IMR-90 (cell line): ENCODE measurements around the gene FAM78A. TPM values are rescaled to one million over a fixed set of nuclear protein-coding genes. Genes with fewer than 3 reads are reported as not detected.

Source experiments
- ATAC-seq: fragments of 200-7000 bp; cut with Tn5 transposase; 2 replicates; pipeline ENCODE4 v1.9.1; 2020; ENCODE audit warnings: low read depth, mild to moderate bottlenecking, moderate library complexity
- BruUV-seq: library from RNA; stranded (reverse); fragments of 400-500 nt; replicated peaks from 2 replicates; lab custom pipeline; 2021; lab: Mats Ljungman, UMichigan
- CTCF ChIA-PET: fragments of 300-600 bp; formaldehyde crosslinking; extraction: SDS; loops from one replicate; lab custom pipeline; 2021; ENCODE audit warnings: antibody characterized with exemption; lab: Yijun Ruan, JAX
- POLR2A ChIA-PET: fragments of 300-600 bp; sonication (Branson Sonifier 250); formaldehyde crosslinking; loops from one replicate; lab custom pipeline; 2022; ENCODE audit warnings: antibody characterized with exemption; ENCODE audit not compliant: unreplicated experiment; lab: Charles Lee
- DNase-seq: peaks from one replicate; pipeline ENCODE4 v3.0.0; 2013
- H2AFZ ChIP-seq: replicated peaks from 2 replicates; pipeline ENCODE3; 2013; ENCODE audit warnings: low read length, mild to moderate bottlenecking; ENCODE audit not compliant: poor library complexity
- H2AK5ac ChIP-seq: 2 replicates; pipeline ENCODE4 v1.6.1; 2013; ENCODE audit warnings: low read depth, low read length, inconsistent platforms
- H2AK9ac ChIP-seq: replicated peaks from 2 replicates; pipeline ENCODE3; 2013; ENCODE audit warnings: mild to moderate bottlenecking, low read depth, low read length, moderate library complexity; ENCODE audit not compliant: poor library complexity
- H2BK120ac ChIP-seq: 2 replicates; pipeline ENCODE4 v1.6.1; 2013; ENCODE audit warnings: low read depth, low read length, inconsistent platforms
- H2BK15ac ChIP-seq: 3 replicates; pipeline ENCODE4 v1.6.1; 2013; ENCODE audit warnings: low read depth, low read length, inconsistent platforms
- H2BK20ac ChIP-seq: 2 replicates; pipeline ENCODE4 v1.6.1; 2013; ENCODE audit warnings: low read depth, mild to moderate bottlenecking, inconsistent platforms, low read length, moderate library complexity
- H2BK5ac ChIP-seq: 2 replicates; pipeline ENCODE4 v1.6.1; 2013; ENCODE audit warnings: mild to moderate bottlenecking, low read depth, low read length, inconsistent platforms; ENCODE audit not compliant: poor library complexity, severe bottlenecking
- H3K14ac ChIP-seq: replicated peaks from 2 replicates; pipeline ENCODE4 v1.6.1; 2013; ENCODE audit warnings: low read depth, low read length, inconsistent platforms
- H3K18ac ChIP-seq: 2 replicates; pipeline ENCODE4 v1.6.1; 2013; ENCODE audit warnings: low read depth, low read length, control low read depth
- H3K23ac ChIP-seq: 2 replicates; pipeline ENCODE4 v1.6.1; 2013; ENCODE audit warnings: low read depth, low read length, inconsistent platforms
- H3K27ac ChIP-seq: 2 replicates; pipeline ENCODE4 v1.5.1; 2013; ENCODE audit warnings: mild to moderate bottlenecking, control low read depth, low read length; ENCODE audit not compliant: insufficient read depth
- H3K27me3 ChIP-seq: 2 replicates; pipeline ENCODE4 v1.6.1; 2013; ENCODE audit warnings: low read length; ENCODE audit not compliant: control insufficient read depth, insufficient read depth
- H3K36me3 ChIP-seq: 2 replicates; pipeline ENCODE4 v1.6.1; 2013; ENCODE audit warnings: low read length, mixed read lengths; ENCODE audit not compliant: control insufficient read depth, insufficient read depth
- H3K4ac ChIP-seq: 2 replicates; pipeline ENCODE4 v1.6.1; 2013; ENCODE audit warnings: low read depth, low read length, inconsistent platforms
- H3K4me1 ChIP-seq: 2 replicates; pipeline ENCODE4 v1.6.1; 2013; ENCODE audit warnings: low read length, mixed read lengths; ENCODE audit not compliant: control insufficient read depth, insufficient read depth
- H3K4me2 ChIP-seq: 2 replicates; pipeline ENCODE4 v1.6.1; 2013; ENCODE audit warnings: low read depth, mild to moderate bottlenecking, control low read depth, low read length, moderate library complexity
- H3K4me3 ChIP-seq: 2 replicates; pipeline ENCODE4 v1.5.1; 2013; ENCODE audit warnings: low read depth, mild to moderate bottlenecking, control low read depth, low read length, moderate library complexity; ENCODE audit not compliant: insufficient read depth
- H3K56ac ChIP-seq: 2 replicates; pipeline ENCODE4 v1.6.1; 2013; ENCODE audit warnings: low read length, inconsistent platforms; ENCODE audit not compliant: insufficient read depth; ENCODE audit errors: extremely low read depth
- H3K79me1 ChIP-seq, 2 experiments: 2 replicates each; pipeline ENCODE4 v1.6.1; 2013; ENCODE audit warnings: low read length in 2 of 2, inconsistent platforms in 1 of 2, low read depth in 1 of 2
- H3K9ac ChIP-seq: 2 replicates; pipeline ENCODE4 v1.6.1; 2013; ENCODE audit warnings: low read depth, low read length, control low read depth
- H3K9me1 ChIP-seq: 2 replicates; pipeline ENCODE4 v1.6.1; 2013; ENCODE audit warnings: low read length, inconsistent platforms; ENCODE audit not compliant: insufficient read depth
- H3K9me3 ChIP-seq: 2 replicates; pipeline ENCODE4 v1.6.1; 2013; ENCODE audit warnings: low read length; ENCODE audit not compliant: control insufficient read depth, insufficient read depth
- H4K20me1 ChIP-seq: 2 replicates; pipeline ENCODE4 v1.6.1; 2013; ENCODE audit warnings: low read length, inconsistent platforms; ENCODE audit not compliant: insufficient read depth
- H4K5ac ChIP-seq: 2 replicates; pipeline ENCODE4 v1.6.1; 2013; ENCODE audit warnings: mild to moderate bottlenecking, low read depth, low read length, control low read depth
- H4K8ac ChIP-seq, 2 experiments: 2 replicates each; pipeline ENCODE4 v1.6.1; 2013; ENCODE audit warnings: low read depth in 2 of 2, low read length in 2 of 2, control low read depth in 1 of 2, inconsistent platforms in 1 of 2
- H4K91ac ChIP-seq: 2 replicates; pipeline ENCODE4 v1.6.1; 2013; ENCODE audit warnings: low read depth, low read length, inconsistent platforms; ENCODE audit not compliant: insufficient read depth
- CEBPB ChIP-seq: IDR thresholded peaks from 2 replicates; pipeline ENCODE4 v1.6.1; 2012; ENCODE audit warnings: low read depth, low read length, improper control_type of control experiment
- CHD1 ChIP-seq: IDR thresholded peaks from 2 replicates; pipeline ENCODE4 v1.6.1; 2012; ENCODE audit warnings: low read depth, low read length, improper control_type of control experiment
- FOS ChIP-seq: fragments of 150-350 bp; IDR thresholded peaks from 2 replicates; pipeline ENCODE4 v1.6.1; 2016; ENCODE audit warnings: low read depth, low read length
- MAFK ChIP-seq: IDR thresholded peaks from 2 replicates; pipeline ENCODE4 v1.6.1; 2012; ENCODE audit warnings: low read depth, low read length, improper control_type of control experiment
- NFE2L2 ChIP-seq: fragments of 150-350 bp; IDR thresholded peaks from 2 replicates; pipeline ENCODE4 v1.6.1; 2016; ENCODE audit warnings: low read depth, mild to moderate bottlenecking, low read length
- POLR2A ChIP-seq: IDR thresholded peaks from 2 replicates; pipeline ENCODE4 v1.6.1; 2012; ENCODE audit warnings: mild to moderate bottlenecking, low read depth, low read length
- RAD21 ChIP-seq: IDR thresholded peaks from 2 replicates; pipeline ENCODE4 v1.6.1; 2012; ENCODE audit warnings: low read length, improper control_type of control experiment
- RCOR1 ChIP-seq: IDR thresholded peaks from 2 replicates; pipeline ENCODE4 v1.6.1; 2012; ENCODE audit warnings: mild to moderate bottlenecking, low read length, improper control_type of control experiment; ENCODE audit not compliant: insufficient replicate concordance
- RFX5 ChIP-seq: IDR thresholded peaks from 2 replicates; pipeline ENCODE4 v1.8.0; 2012; ENCODE audit warnings: low read depth, mild to moderate bottlenecking, low read length, moderate library complexity
- SMC3 ChIP-seq: fragments of 150-350 bp; IDR thresholded peaks from 2 replicates; pipeline ENCODE4 v1.6.1; 2016; ENCODE audit warnings: low read depth, mild to moderate bottlenecking, antibody characterized with exemption, low read length, moderate library complexity
- WGBS, 2 experiments: methylation state at CpG; one replicate each; pipeline versions ENCODE4 v1.1.5 to v1.1.7; 2013; ENCODE audit warnings: missing lambda C conversion rate in 2 of 2; ENCODE audit not compliant: insufficient read length in 1 of 2; ENCODE audit errors: extremely low coverage in 2 of 2; 5-methylcytosine and 5-hydroxymethylcytosine counted together
- dilution Hi-C: fragments of 300-500 bp; cut with HindIII; formaldehyde crosslinking; loops from one replicate; pipeline ENCODE4 v1.14.3; 2018; ENCODE audit warnings: low sequenced_read_pairs; ENCODE audit not compliant: unreplicated experiment
- in situ Hi-C: fragments of 300-500 bp; cut with MboI; formaldehyde crosslinking; loops from 3 replicates; pipeline ENCODE4 v1.14.3; 2019; ENCODE audit warnings: low sequenced_read_pairs, inconsistent platforms, mixed read lengths
- intact Hi-C: fragments of 100-400 bp; cut with micrococcal nuclease; formaldehyde crosslinking; loops from 2 replicates; pipeline ENCODE4 v1.10.0; 2022
- polyA plus RNA-seq, 3 experiments: library from polyadenylated mRNA; depleted of rRNA; stranded (reverse); fragments of >200 nt; gene quantifications; 2 replicates each; pipeline ENCODE4 v1.2.3, GENCODE V29; 2012; ENCODE audit warnings: low replicate concordance in 1 of 3
- total RNA-seq: library from RNA; depleted of rRNA; stranded (reverse); fragments of >200 nt; gene quantifications from 2 replicates; pipeline ENCODE4 v1.2.3, GENCODE V29; 2012
- TF ChIP-seq, protein P1 (sequence below): fragments of 150-350 bp; IDR thresholded peaks from 2 replicates; pipeline ENCODE4 v1.6.1; 2017; ENCODE audit warnings: mild to moderate bottlenecking, antibody characterized with exemption, low read length, low read depth
- TF ChIP-seq, protein P2 (sequence below): fragments of 150-350 bp; IDR thresholded peaks from 2 replicates; pipeline ENCODE4 v1.6.1; 2016; ENCODE audit warnings: low read depth, mild to moderate bottlenecking, low read length, moderate library complexity, borderline replicate concordance

FAM78A gene
- total and polyA plus RNA-seq, 2 of the 4 experiments (the other 2 are of a cell fraction): 0.18 to 0.27 TPM

DNA sequence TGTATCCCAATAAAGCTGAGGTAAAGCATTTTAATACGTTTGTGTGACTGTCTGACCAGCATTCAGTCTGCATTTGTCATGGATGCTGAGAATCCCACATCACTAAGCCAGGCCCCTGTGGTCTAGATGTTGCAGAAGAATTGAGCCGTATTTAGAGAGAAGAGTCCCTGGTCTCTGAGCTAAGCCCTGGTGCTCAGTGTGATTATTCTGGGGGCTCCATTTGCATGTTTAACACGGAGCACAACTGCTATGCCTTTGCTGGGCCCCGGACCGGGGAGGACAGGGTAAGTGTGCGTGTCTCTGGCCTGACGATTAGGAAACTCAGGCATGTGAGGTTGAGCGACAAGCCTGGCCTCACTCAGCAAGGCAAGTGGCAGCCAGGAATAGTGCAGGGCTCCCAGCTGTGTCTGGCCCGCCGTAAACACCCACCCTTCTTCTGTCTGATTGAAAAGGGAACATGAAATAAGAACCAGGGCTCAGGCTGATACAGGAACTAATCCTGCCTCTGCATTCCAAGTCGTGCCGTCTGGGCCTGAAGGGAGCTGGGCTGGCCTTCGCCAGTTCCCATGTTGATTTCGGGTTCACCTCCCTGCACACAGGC, 22.3 kb downstream of the FAM78A start:
- Histone ChIP-seq H2AFZ (peak overlapping the region; percentile 82), H3K27ac (no peak overlapping the region), H3K4me3 (no peak overlapping the region), H3K56ac (no peak overlapping the region), H2BK15ac (peak overlapping the region; percentile 29; the same call in 1 of the 3 replicates), H3K36me3 (no peaks in the 10 kb centered on the region), H2AK5ac (no peak overlapping the region), H4K91ac (no peak overlapping the region), H3K9ac (no peak overlapping the region), H2BK20ac (no peak overlapping the region), H3K18ac (no peak overlapping the region), H3K9me3 (no peaks in the 10 kb centered on the region), H3K9me1 (peaks cover 6% of the 10 kb centered on the region; the same call in 1 of the 2 replicates), H3K14ac (no peak overlapping the region), H2AK9ac (no peak overlapping the region), H3K27me3 (no peaks in the 10 kb centered on the region), H4K8ac (no peak overlapping the region), H4K20me1 (no peaks in the 10 kb centered on the region), H2BK5ac (no peak overlapping the region), H4K5ac (no peak overlapping the region), H3K4ac (no peak overlapping the region; the same call in 1 of the 2 replicates), H2BK120ac (no peak overlapping the region), H3K4me1 (peaks cover 10% of the 10 kb centered on the region), H3K4me2 (no peak overlapping the region), H3K23ac (no peak overlapping the region), H3K79me1 (0 out of 4 replicates have a peak, but pooled peaks cover 0 to 2% of the 10 kb centered on the region in 2 experiments)
- BruUV-seq: no TSS peak
- no peak for TF ChIP-seq RFX5
- no peak for TF ChIP-seq NFE2L2
- TF ChIP-seq RAD21: no peak
- TF ChIP-seq CHD1: no peak
- no peak for TF ChIP-seq MAFK
- TF ChIP-seq CEBPB: no peak
- TF ChIP-seq RCOR1: no peak
- no peak for TF ChIP-seq FOS
- TF ChIP-seq SMC3: no peak
- TF ChIP-seq, protein P1, sequence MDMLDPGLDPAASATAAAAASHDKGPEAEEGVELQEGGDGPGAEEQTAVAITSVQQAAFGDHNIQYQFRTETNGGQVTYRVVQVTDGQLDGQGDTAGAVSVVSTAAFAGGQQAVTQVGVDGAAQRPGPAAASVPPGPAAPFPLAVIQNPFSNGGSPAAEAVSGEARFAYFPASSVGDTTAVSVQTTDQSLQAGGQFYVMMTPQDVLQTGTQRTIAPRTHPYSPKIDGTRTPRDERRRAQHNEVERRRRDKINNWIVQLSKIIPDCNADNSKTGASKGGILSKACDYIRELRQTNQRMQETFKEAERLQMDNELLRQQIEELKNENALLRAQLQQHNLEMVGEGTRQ: no peak
- TF ChIP-seq, protein P2, sequence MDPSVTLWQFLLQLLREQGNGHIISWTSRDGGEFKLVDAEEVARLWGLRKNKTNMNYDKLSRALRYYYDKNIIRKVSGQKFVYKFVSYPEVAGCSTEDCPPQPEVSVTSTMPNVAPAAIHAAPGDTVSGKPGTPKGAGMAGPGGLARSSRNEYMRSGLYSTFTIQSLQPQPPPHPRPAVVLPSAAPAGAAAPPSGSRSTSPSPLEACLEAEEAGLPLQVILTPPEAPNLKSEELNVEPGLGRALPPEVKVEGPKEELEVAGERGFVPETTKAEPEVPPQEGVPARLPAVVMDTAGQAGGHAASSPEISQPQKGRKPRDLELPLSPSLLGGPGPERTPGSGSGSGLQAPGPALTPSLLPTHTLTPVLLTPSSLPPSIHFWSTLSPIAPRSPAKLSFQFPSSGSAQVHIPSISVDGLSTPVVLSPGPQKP: no peak
- TF ChIP-seq POLR2A: no peak
- in situ Hi-C loops (no loop called here), dilution Hi-C loops (no loop called here), intact Hi-C loops (no loop called here)
- ChIA-PET CTCF (no interaction called here), POLR2A (no interaction called here)
- 74% methylated on average over 6 of the region's 14 CpGs; no CpG with 5 or more reads in 1 of the 2 experiments for WGBS, 2 experiments
- peak; percentile 38 for DNase-seq
- ATAC-seq: no peak
